GM21786 (cell line): ENCODE measurements around the gene CSK.

Source experiments
- ATAC-seq: cut with Tn5 transposase; IDR thresholded peaks from one replicate; pipeline ENCODE4 v1.9.1; 2021; ENCODE audit not compliant: unreplicated experiment

CSK gene

GRCh38 chr15:74799856-74800558, 18.1 kb downstream of the CSK start:
- ATAC-seq = peak; percentile 58

GRCh38 chr15:74800559-74801094, 18.7 kb downstream of the CSK start:
- no peak for ATAC-seq

GRCh38 chr15:74801311-74801997, 19.6 kb downstream of the CSK start:
- no peak for ATAC-seq

- ATAC-seq = no peak
Measured at GRCh38 chr15:74802290-74802689, 20.4 kb downstream of the CSK start.

- no peak for ATAC-seq
Measured at GRCh38 chr15:74802862-74803447, 21.1 kb downstream of the CSK start.

GRCh38 chr15:74804935-74805334, 23.1 kb downstream of the CSK start:
- ATAC-seq = no peak

- no peak for ATAC-seq
Measured at GRCh38 chr15:74807282-74807681, 25.4 kb downstream of the CSK start.

GRCh38 chr15:74808078-74808839, 26.4 kb downstream of the CSK start:
- ATAC-seq = no peak

GRCh38 chr15:74808840-74809229, 27.0 kb downstream of the CSK start:
- ATAC-seq = no peak

GRCh38 chr15:74809242-74809641, 27.4 kb downstream of the CSK start:
- ATAC-seq = no peak

- ATAC-seq = no peak
Measured at GRCh38 chr15:74809956-74810355, 28.1 kb downstream of the CSK start.

- ATAC-seq = no peak
Measured at GRCh38 chr15:74812533-74812932, 30.7 kb downstream of the CSK start, which contains the start of gene LMAN1L. TSS of gene LMAN1L (plus strand) at chr15:74812835. CDS start at chr15:74812855, 20 bp downstream.

GRCh38 chr15:74815121-74815934, 33.4 kb downstream of the CSK start:
- no peak for ATAC-seq

GRCh38 chr15:74815961-74816360, 34.1 kb downstream of the CSK start:
- no peak for ATAC-seq

GRCh38 chr15:74816624-74817369, 34.9 kb downstream of the CSK start:
- ATAC-seq = no peak

GRCh38 chr15:74817370-74817737, 35.5 kb downstream of the CSK start:
- ATAC-seq = no peak

- ATAC-seq = no peak
Measured at GRCh38 chr15:74820056-74820455, 38.2 kb downstream of the CSK start.

GRCh38 chr15:74821091-74821789, 39.4 kb downstream of the CSK start:
- ATAC-seq = peak; percentile 74

GRCh38 chr15:74821790-74822158, 39.9 kb downstream of the CSK start:
- no peak for ATAC-seq
